Measurements from ENCODE around the gene ZBTB25.

- TF ChIP-seq, protein P1, sequence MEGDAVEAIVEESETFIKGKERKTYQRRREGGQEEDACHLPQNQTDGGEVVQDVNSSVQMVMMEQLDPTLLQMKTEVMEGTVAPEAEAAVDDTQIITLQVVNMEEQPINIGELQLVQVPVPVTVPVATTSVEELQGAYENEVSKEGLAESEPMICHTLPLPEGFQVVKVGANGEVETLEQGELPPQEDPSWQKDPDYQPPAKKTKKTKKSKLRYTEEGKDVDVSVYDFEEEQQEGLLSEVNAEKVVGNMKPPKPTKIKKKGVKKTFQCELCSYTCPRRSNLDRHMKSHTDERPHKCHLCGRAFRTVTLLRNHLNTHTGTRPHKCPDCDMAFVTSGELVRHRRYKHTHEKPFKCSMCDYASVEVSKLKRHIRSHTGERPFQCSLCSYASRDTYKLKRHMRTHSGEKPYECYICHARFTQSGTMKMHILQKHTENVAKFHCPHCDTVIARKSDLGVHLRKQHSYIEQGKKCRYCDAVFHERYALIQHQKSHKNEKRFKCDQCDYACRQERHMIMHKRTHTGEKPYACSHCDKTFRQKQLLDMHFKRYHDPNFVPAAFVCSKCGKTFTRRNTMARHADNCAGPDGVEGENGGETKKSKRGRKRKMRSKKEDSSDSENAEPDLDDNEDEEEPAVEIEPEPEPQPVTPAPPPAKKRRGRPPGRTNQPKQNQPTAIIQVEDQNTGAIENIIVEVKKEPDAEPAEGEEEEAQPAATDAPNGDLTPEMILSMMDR (IDR thresholded peaks at IDR 0.05; ENCODE audit: insufficient read depth, low read depth, low read length) = no peak
- TF ChIP-seq EZH2 (IDR thresholded peaks at IDR 0.05; ENCODE audit: insufficient read depth, low read length) = no peak
These were observed 85.9 kb downstream of the ZBTB25 start for GRCh38 chr14:64417771-64418125.

Data from astrocyte (in vitro differentiated cells and primary cell).